HT-29 (cell line): Measurements from ENCODE around the gene TBCEL. TPM values are rescaled to one million over a fixed set of nuclear protein-coding genes. Genes with fewer than 3 reads are reported as not detected.
"Not testable (repeated sequence)": the region's sequence is repeated elsewhere in the genome, so short reads cannot be mapped to it uniquely, and the experiment has no call there.

Experiments
- DNase-seq: peaks from one replicate; pipeline ENCODE4 v3.0.0-alpha.2; 2015; ENCODE audit warnings: low spot score
- total RNA-seq: library from RNA; depleted of rRNA; stranded (reverse); fragments of >200 nt; shearing (Covaris generic); gene quantifications from 2 replicates; pipeline ENCODE4 v1.2.3, GENCODE V29; 2014

Gene TBCEL
- total RNA-seq, 1 experiment from 2014 or later, result 3.2 TPM

GRCh38 chr11:121029153-121029552 is 5.3 kb downstream of the TBCEL start:
- no peak for DNase-seq

GRCh38 chr11:121029813-121030445 is 6.0 kb downstream of the TBCEL start:
- no peak for DNase-seq

- no peak for DNase-seq
Measured at GRCh38 chr11:121031167-121031566, 7.3 kb downstream of the TBCEL start.

- DNase-seq, result not testable (repeated sequence)
Measured at GRCh38 chr11:121031648-121032047, 7.7 kb downstream of the TBCEL start.

GRCh38 chr11:121032546-121032945 is 8.6 kb downstream of the TBCEL start:
- peak; percentile 49 for DNase-seq

GRCh38 chr11:121033635-121034034 is 9.7 kb downstream of the TBCEL start:
- no peak for DNase-seq

GRCh38 chr11:121035169-121035755 is 11.4 kb downstream of the TBCEL start:
- DNase-seq, result no peak

- DNase-seq, result no peak
Measured at GRCh38 chr11:121035780-121036179, 11.9 kb downstream of the TBCEL start.

GRCh38 chr11:121037016-121037415 is 13.1 kb downstream of the TBCEL start:
- DNase-seq, result no peak

- DNase-seq, result peak; percentile 35
Measured at GRCh38 chr11:121038648-121039409, 14.9 kb downstream of the TBCEL start.

GRCh38 chr11:121039971-121040613 is 16.2 kb downstream of the TBCEL start:
- no peak for DNase-seq

- DNase-seq, result no peak
Measured at GRCh38 chr11:121040614-121041002, 16.7 kb downstream of the TBCEL start.

- DNase-seq, result no peak
Measured at GRCh38 chr11:121041072-121041471, 17.2 kb downstream of the TBCEL start.

- DNase-seq, result no peak
Measured at GRCh38 chr11:121042296-121042695, 18.4 kb downstream of the TBCEL start.

GRCh38 chr11:121047926-121048325 is 24.0 kb downstream of the TBCEL start:
- DNase-seq, result no peak

GRCh38 chr11:121048464-121049233 is 24.7 kb downstream of the TBCEL start:
- peak; percentile 53 for DNase-seq

GRCh38 chr11:121053244-121053643 is 29.3 kb downstream of the TBCEL start:
- DNase-seq, result no peak

- DNase-seq, result no peak
Measured at GRCh38 chr11:121054266-121054665, 30.4 kb downstream of the TBCEL start.

GRCh38 chr11:121055076-121055475 is 31.2 kb downstream of the TBCEL start:
- no peak for DNase-seq

GRCh38 chr11:121057922-121058321 is 34.0 kb downstream of the TBCEL start:
- DNase-seq, result no peak

GRCh38 chr11:121058941-121059340 is 35.0 kb downstream of the TBCEL start:
- no peak for DNase-seq

- DNase-seq, result no peak
Measured at GRCh38 chr11:121059605-121060004, 35.7 kb downstream of the TBCEL start.
